Erythroblast (primary cell): ENCODE measurements around the gene RTCA.

Experiments
- GATA1 ChIP-seq: IDR thresholded peaks from 2 replicates; pipeline ENCODE4 v1.6.1; 2011; ENCODE audit warnings: low read depth, mild to moderate bottlenecking, control low read depth, low read length, moderate library complexity
- POLR2A ChIP-seq: IDR thresholded peaks from 2 replicates; pipeline ENCODE4 v1.6.1; 2011; ENCODE audit warnings: mild to moderate bottlenecking, low read length

DNA sequence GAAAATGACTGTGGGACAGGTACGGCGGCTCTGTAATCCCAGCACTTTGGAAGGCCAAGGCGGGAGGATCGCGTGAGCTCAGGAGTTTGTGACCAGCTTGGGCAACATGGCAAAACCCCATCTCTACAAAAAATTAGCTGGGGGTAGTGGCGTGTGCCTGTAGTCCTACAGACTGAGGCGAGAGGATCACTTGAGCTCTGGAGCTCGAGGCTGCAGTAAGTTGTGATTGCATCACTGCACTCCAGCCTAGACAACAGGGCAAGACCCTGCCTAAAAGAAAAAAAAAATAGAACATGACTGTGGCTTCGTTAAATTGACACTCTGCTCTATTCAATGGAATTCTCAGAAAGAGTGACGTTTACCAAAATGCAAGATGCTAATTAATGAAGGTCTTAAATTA is 12.5 kb upstream of the RTCA start:
- TF ChIP-seq POLR2A: no peak
- no peak for TF ChIP-seq GATA1
